ENCODE measurements around the gene CAPN11. TPM values are rescaled to one million over a fixed set of nuclear protein-coding genes. Genes with fewer than 3 reads are reported as not detected.

CAPN11 gene
- total and polyA plus RNA-seq, 9 of the 15 experiments (the other 6 are each of a cell fraction or from before 2014, with no cell fraction given), result 0.03 to 0.61 (median 0.17) TPM; not detected in 1

GRCh38 chr6:44151348-44152108 lies 7.1 kb upstream of the CAPN11 start:
- Histone ChIP-seq H3K9me3 (replicated peaks; ENCODE audit: control insufficient read depth, insufficient read depth, low read depth, low read length) (no peaks in the 10 kb centered on the region), H3K27me3 (ENCODE audit: control insufficient read depth in 2 of 2, insufficient read depth in 2 of 2, low read length in 2 of 2) (no peaks in the 10 kb centered on the region), H3K9me1 (ENCODE audit: control insufficient read depth, insufficient read depth, low read length) (no peaks in the 10 kb centered on the region), H3K4me2 (ENCODE audit: insufficient read depth, low read length) (peak overlapping the region; percentile 35; the same call in 1 of the 2 replicates), H3K4me1 (replicated peaks in 1 of 2; ENCODE audit: control insufficient read depth in 2 of 2, insufficient read depth in 2 of 2, low read length in 2 of 2) (peaks cover 0 to 21% of the 10 kb centered on the region in 2 experiments; a peak in 3 of 5 replicates), H3K9ac (ENCODE audit: insufficient read depth in 1 of 2, low read depth in 2 of 2, low read length in 2 of 2) (peak overlapping the region in 1 of 2 experiments; percentile 77; a peak in 2 of 4 replicates), H4K20me1 (replicated peaks; ENCODE audit: control insufficient read depth, insufficient read depth, low read length) (peaks cover 3% of the 10 kb centered on the region; the same call in 1 of the 2 replicates), H3K4me3 (no peak overlapping the region), H3K79me2 (ENCODE audit: control insufficient read depth, insufficient read depth, low read length) (no peaks in the 10 kb centered on the region), H3K27ac (ENCODE audit: extremely low read depth, low read depth, low read length) (no peak overlapping the region), H3K36me3 (ENCODE audit: control insufficient read depth, insufficient read depth, low read length) (peaks cover 66% of the 10 kb centered on the region), H2AFZ (ENCODE audit: low read depth, low read length) (peak overlapping the region; percentile 15; the same call in 1 of the 2 replicates)
- DNase-seq (ENCODE audit: extremely low read depth in 1 of 4, low spot score in 3 of 4) (peak; percentile 88 to 95 (median 90)), ATAC-seq (peak; percentile 96), FAIRE-seq (peak; percentile 97)
- POLR2A ChIA-PET, result interaction anchor here (0.6 to 2.3 kb wide), 4 partner anchors 9 to 96 kb away, joined by 4 to 10 read pairs (median 4); partner anchors contain the start of gene HSP90AB1
- intact Hi-C loops (cut with micrococcal nuclease), result loop anchor here (1.0 to 5.0 kb wide), 2 partner anchors 34 to 55 kb away; no protein-coding TSS in a partner anchor
- no TSS peak for BruUV-seq (replicated peaks)
- WGBS (ENCODE audit: insufficient coverage, low coverage, missing lambda C conversion rate), result 20% methylated on average over 31 of the region's 31 CpGs
- CTCF ChIA-PET (ENCODE audit: low intra/inter-chr PET ratio), result interaction anchor here (0.6 to 2.2 kb wide), 8 partner anchors 52 to 761 kb away, joined by 3 to 15 read pairs (median 6); partner anchors contain the start of gene VEGFA
- in situ Hi-C loops (cut with MboI), result loop anchor here (5.0 kb wide), 1 partner anchor 49 kb away; no protein-coding TSS in a partner anchor
- TF ChIP-seq CBX1 (IDR thresholded peaks at IDR 0.05; ENCODE audit: low read depth) (0 out of 2 replicates have a peak, but pooled peaks have one; percentile 60), CBFA2T3 (IDR thresholded peaks at IDR 0.05) (peak; percentile 55), E2F5 (CRISPR knock-in tag; IDR thresholded peaks at IDR 0.05) (peak; percentile 91), KAT2B (IDR thresholded peaks at IDR 0.05; ENCODE audit: low read depth, low read length) (peak; percentile 62), TSHZ1 (CRISPR knock-in tag; IDR thresholded peaks at IDR 0.05) (no peak), FIP1L1 (IDR thresholded peaks at IDR 0.05; ENCODE audit: low read depth, low read length, poor library complexity, severe bottlenecking) (peak; percentile 66), GATA2 (CRISPR knock-in tag; IDR thresholded peaks at IDR 0.05) (no peak)

All from K562 (cell line).